SU-DHL-6 (cell line): ENCODE measurements around the gene NCBP3.

Experiments used
- CTCF ChIP-seq: fragments of 200-600 bp; sonication (generic); IDR thresholded peaks from one replicate; pipeline ENCODE4 v1.5.1; 2017; ENCODE audit warnings: antibody characterized with exemption, mild to moderate bottlenecking, low read length, moderate library complexity; ENCODE audit not compliant: insufficient read depth, poor library complexity, severe bottlenecking
- EZH2phosphoT487 ChIP-seq: fragments of 200-600 bp; sonication (generic), shearing (Covaris generic); conservative IDR thresholded peaks from 2 replicates; pipeline ENCODE4 v1.6.1; 2018; ENCODE audit warnings: mild to moderate bottlenecking, antibody characterized with exemption, low read length, moderate library complexity, mixed read lengths

GRCh38 chr17:3870871-3871306 is 24.8 kb upstream of the NCBP3 start:
- no peak for TF ChIP-seq CTCF
- no peak for TF ChIP-seq EZH2phosphoT487
